OCI-LY3 (cell line): Measurements from ENCODE around the gene DNAJB13.
"Not testable (repeated sequence)": the region's sequence is repeated elsewhere in the genome, so short reads cannot be mapped to it uniquely, and the experiment has no call there.

ENCODE experiments used
- H2AFZ ChIP-seq: fragments of 200-600, 300-600 bp; shearing (Covaris generic); 2 replicates; pipeline ENCODE4 v1.6.0; 2014; ENCODE audit warnings: antibody characterized with exemption, low read depth, low read length
- H3K27ac ChIP-seq: fragments of 200-600, 300-600 bp; sonication (generic); 2 replicates; pipeline ENCODE4 v1.5.1; 2014; ENCODE audit warnings: mild to moderate bottlenecking, low read length, moderate library complexity, mixed read lengths
- H3K27me3 ChIP-seq: fragments of 200-600, 300-600 bp; sonication (generic); 2 replicates; pipeline ENCODE4 v1.6.1; 2014; ENCODE audit warnings: low read depth, low read length, mixed read lengths
- H3K36me3 ChIP-seq: fragments of 200-600, 300-600 bp; sonication (generic); replicated peaks from 2 replicates; pipeline ENCODE3; 2014; ENCODE audit warnings: low read depth, low read length, mixed read lengths
- H3K4me1 ChIP-seq: fragments of 300-600, 200-600 bp; sonication (generic); 2 replicates; pipeline ENCODE4 v1.6.1; 2014; ENCODE audit warnings: low read length, mixed read lengths
- H3K4me2 ChIP-seq: fragments of 200-600, 300-600 bp; sonication (generic); 2 replicates; pipeline ENCODE4 v1.6.1; 2014; ENCODE audit warnings: low read length, mixed read lengths
- H3K4me3 ChIP-seq: fragments of 300-600, 200-600 bp; sonication (generic); 2 replicates; pipeline ENCODE4 v1.5.1; 2014; ENCODE audit warnings: antibody characterized with exemption, mild to moderate bottlenecking, low read length, moderate library complexity
- H3K79me2 ChIP-seq: fragments of 300-600, 200-600 bp; shearing (Covaris generic); 2 replicates; pipeline ENCODE4 v1.6.1; 2014; ENCODE audit warnings: mild to moderate bottlenecking, low read length, mixed read lengths
- H3K9ac ChIP-seq: fragments of 300-600, 200-600 bp; shearing (Covaris generic); 2 replicates; pipeline ENCODE4 v1.6.0; 2014; ENCODE audit warnings: mild to moderate bottlenecking, low read length, moderate library complexity
- H3K9me3 ChIP-seq: fragments of 200-600, 300-600 bp; shearing (Covaris generic); 2 replicates; pipeline ENCODE4 v1.6.1; 2014; ENCODE audit warnings: low read length, mixed read lengths; ENCODE audit not compliant: insufficient read depth
- H4K20me1 ChIP-seq: fragments of 200-600, 300-600 bp; sonication (generic); 2 replicates; pipeline ENCODE4 v1.6.1; 2016; ENCODE audit warnings: low read length, mixed read lengths; ENCODE audit not compliant: insufficient read depth
- EZH2phosphoT487 ChIP-seq: fragments of 200-600 bp; shearing (Covaris generic); IDR thresholded peaks from 2 replicates; pipeline ENCODE4 v1.6.1; 2018; ENCODE audit warnings: antibody characterized with exemption, mixed run types, low read depth
- TF ChIP-seq, protein P1 (sequence below): fragments of 200-600, 300-600 bp; sonication (generic); IDR thresholded peaks from 2 replicates; pipeline ENCODE4 v1.5.1; 2014; ENCODE audit warnings: antibody characterized with exemption, low read length, low read depth

Gene DNAJB13

DNA sequence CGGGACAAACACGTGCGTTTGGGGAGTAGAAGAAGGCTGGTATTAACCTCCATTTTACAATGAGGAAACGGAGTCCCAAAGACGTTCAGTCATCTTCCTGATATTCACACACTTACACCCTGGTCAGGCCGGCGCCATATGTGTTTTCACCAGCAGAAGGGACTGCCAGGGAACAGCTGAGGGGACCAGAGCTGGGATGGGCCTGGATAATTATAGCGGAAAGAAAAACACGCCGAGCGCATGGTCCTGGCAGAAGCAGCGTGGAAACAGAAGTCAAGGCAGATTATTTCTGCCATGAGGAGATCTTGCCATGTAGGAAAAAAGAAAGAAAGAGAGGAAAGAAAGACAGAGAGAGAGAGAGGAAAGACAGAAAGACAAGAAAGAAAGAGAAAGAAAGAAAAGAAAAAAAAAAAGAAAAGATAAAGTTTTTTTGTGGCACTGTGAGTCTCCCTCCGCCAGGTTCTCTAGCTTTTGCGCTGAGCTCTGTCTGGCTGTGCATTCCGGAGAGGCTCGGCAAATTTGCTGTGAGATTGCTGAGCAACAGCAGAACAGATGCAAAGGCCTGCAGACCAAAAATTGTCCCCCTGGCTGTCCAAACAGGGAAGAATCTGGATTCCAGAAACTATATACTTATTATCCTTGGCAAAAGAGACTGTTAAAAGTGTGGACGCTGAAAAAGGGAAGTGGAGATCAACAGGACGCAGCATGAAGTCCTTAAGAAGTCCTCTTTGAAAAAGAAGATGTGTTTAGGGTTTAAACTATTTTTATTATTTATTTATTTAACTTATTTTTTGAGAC, 33.1 kb downstream of the DNAJB13 start:
- peak overlapping the region; percentile 96 for H3K4me3 ChIP-seq
- H3K9me3 ChIP-seq, result no peaks in the 10 kb centered on the region
- H2AFZ ChIP-seq, result 0 out of 2 replicates have a peak overlapping the region, but pooled peaks have one; percentile 25
- H3K79me2 ChIP-seq, result peaks cover 37% of the 10 kb centered on the region
- TF ChIP-seq EZH2phosphoT487, result no peak
- TF ChIP-seq, protein P1, sequence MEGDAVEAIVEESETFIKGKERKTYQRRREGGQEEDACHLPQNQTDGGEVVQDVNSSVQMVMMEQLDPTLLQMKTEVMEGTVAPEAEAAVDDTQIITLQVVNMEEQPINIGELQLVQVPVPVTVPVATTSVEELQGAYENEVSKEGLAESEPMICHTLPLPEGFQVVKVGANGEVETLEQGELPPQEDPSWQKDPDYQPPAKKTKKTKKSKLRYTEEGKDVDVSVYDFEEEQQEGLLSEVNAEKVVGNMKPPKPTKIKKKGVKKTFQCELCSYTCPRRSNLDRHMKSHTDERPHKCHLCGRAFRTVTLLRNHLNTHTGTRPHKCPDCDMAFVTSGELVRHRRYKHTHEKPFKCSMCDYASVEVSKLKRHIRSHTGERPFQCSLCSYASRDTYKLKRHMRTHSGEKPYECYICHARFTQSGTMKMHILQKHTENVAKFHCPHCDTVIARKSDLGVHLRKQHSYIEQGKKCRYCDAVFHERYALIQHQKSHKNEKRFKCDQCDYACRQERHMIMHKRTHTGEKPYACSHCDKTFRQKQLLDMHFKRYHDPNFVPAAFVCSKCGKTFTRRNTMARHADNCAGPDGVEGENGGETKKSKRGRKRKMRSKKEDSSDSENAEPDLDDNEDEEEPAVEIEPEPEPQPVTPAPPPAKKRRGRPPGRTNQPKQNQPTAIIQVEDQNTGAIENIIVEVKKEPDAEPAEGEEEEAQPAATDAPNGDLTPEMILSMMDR, result no peak
- peak overlapping the region; percentile 82 for H3K4me2 ChIP-seq
- H3K9ac ChIP-seq, result peak overlapping the region; percentile 88
- peaks cover 31% of the 10 kb centered on the region for H3K36me3 ChIP-seq
- H3K4me1 ChIP-seq, result peaks cover 52% of the 10 kb centered on the region
- no peaks in the 10 kb centered on the region for H3K27me3 ChIP-seq
- H4K20me1 ChIP-seq, result peaks cover 15% of the 10 kb centered on the region
- H3K27ac ChIP-seq, result peak overlapping the region; percentile 95

- H3K4me3 ChIP-seq, H3K9me3 ChIP-seq, H3K4me2 ChIP-seq, H4K20me1 ChIP-seq, H2AFZ ChIP-seq, H3K27me3 ChIP-seq, H3K27ac ChIP-seq, H3K9ac ChIP-seq: not testable (repeated sequence)
- H3K4me1 ChIP-seq, result peaks cover 49% of the 10 kb centered on the region
- peaks cover 19% of the 10 kb centered on the region for H3K36me3 ChIP-seq
- peaks cover 23% of the 10 kb centered on the region for H3K79me2 ChIP-seq
These were observed 34.8 kb downstream of the DNAJB13 start for GRCh38 chr11:73985661-73986060.

GRCh38 chr11:73988227-73988626, 37.4 kb downstream of the DNAJB13 start:
- Histone ChIP-seq H3K9me3 (no peaks in the 10 kb centered on the region), H3K4me3 (no peak overlapping the region), H2AFZ (no peak overlapping the region), H3K27me3 (no peaks in the 10 kb centered on the region), H3K27ac (no peak overlapping the region), H3K36me3 (no peaks in the 10 kb centered on the region), H3K4me2 (no peak overlapping the region), H3K79me2 (no peaks in the 10 kb centered on the region), H3K9ac (no peak overlapping the region), H3K4me1 (peaks cover 67% of the 10 kb centered on the region), H4K20me1 (no peaks in the 10 kb centered on the region)
- TF ChIP-seq EZH2phosphoT487, result no peak
- TF ChIP-seq, protein P1, result no peak

DNA sequence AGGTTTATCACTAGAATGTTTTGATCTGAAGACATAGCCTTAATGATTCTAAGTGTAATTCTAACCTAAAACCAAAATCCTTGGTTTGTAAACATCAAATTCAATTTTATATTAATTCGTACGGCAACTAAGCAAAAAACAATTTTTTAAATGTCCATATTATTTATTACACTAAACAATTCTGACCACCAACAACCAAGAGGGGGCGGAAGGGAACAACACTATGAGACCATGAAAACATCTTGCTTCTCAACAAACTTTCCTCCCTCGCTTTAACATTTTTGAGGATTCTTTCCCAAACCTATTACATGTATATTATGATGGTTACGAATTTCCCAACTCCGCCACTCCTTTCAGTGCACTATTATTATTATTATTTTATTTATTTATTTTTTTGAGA, 38.3 kb downstream of the DNAJB13 start:
- Histone ChIP-seq H3K9me3 (no peaks in the 10 kb centered on the region), H3K4me3 (no peak overlapping the region), H3K27ac (no peak overlapping the region), H3K27me3 (no peaks in the 10 kb centered on the region), H3K79me2 (no peaks in the 10 kb centered on the region), H3K9ac (no peak overlapping the region), H4K20me1 (no peaks in the 10 kb centered on the region), H3K4me1 (peaks cover 69% of the 10 kb centered on the region), H3K4me2 (0 out of 2 replicates have a peak overlapping the region, but pooled peaks have one; percentile 0), H3K36me3 (no peaks in the 10 kb centered on the region), H2AFZ (no peak overlapping the region)
- TF ChIP-seq, protein P1, result peak; percentile 56
- TF ChIP-seq EZH2phosphoT487, result no peak
